Right lobe of liver (tissue), 4 donors: ENCODE results near the gene ACAP3.

Source experiments
- CTCF ChIP-seq, 4 donors: fragments of 200-600 bp in 3 of 4; fragments of 450-650 bp in 1 of 4; IDR thresholded peaks; one replicate each; pipeline versions ENCODE4 v1.5.1 to v1.8.0; 2016 to 2022; ENCODE audit warnings: antibody characterized with exemption in 4 of 4, mild to moderate bottlenecking in 2 of 4
- POLR2A ChIP-seq: fragments of 450-650 bp; IDR thresholded peaks from one replicate; pipeline ENCODE4 v1.6.1; 2017; ENCODE audit warnings: antibody characterized with exemption, mild to moderate bottlenecking
- donor health status: DM: no; HTN: no; CAD: no.
- donor health status: DM: no; HTN: no; CAD: no.
- donor health status: DM: no; HTN: yes; CAD: no.

GRCh38 chr1:1342584-1343115 is 34.9 kb upstream of the ACAP3 start:
- TF ChIP-seq CTCF (IDR thresholded peaks at IDR 0.05) (no peak), POLR2A (no peak)
